ENCODE results near the gene CYB5D1.

The CYB5D1 gene

DNA sequence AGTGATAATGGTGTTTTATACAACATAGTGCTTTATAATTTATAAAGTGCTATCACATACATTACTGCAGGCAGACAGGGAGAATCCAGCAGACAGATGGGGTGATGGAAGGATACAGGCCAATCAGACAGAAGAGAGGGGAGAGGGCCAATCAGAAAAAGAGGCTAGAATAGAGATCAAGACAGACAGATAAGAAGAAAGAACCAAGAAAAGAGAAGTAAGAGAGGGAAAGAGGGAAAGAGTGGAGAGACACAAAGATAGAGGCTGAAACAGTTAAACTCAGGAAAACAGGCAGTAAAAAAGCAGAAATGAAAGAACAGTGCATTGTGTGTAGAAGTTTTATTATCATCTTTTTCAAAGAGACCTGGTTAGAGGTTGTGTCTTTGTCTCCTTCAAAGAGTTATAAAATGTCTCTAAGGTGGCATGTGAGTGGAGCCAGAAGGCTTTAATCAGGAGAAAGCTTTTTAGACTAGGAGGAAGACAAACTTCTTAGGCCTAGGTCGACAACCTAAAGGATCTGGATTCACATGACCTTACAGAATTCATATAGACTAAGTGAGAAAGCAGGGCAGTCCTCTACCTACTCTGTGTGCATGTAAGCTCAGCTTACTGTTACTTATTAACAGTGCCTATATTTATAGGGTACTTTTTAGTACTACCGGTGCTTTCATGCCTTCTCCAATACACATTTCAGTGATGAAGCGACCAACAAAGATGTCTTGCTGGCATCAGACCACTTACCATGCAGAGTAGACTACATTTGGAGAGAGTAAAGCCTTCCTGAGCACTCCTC, 22.5 kb downstream of the CYB5D1 start:
- H3K4me3 Mint-ChIP-seq, result no peak overlapping the region
- no peak overlapping the region for H3K27ac Mint-ChIP-seq
- H3K9me3 Mint-ChIP-seq (ENCODE audit: low read depth), result no peaks in the 10 kb centered on the region
- peaks cover 10% of the 10 kb centered on the region for H3K4me1 Mint-ChIP-seq (ENCODE audit: low read depth)
- no peaks in the 10 kb centered on the region for H3K27me3 Mint-ChIP-seq
- peaks cover 2% of the 10 kb centered on the region for H3K36me3 Mint-ChIP-seq

GRCh38 chr17:7881276-7882054, 23.7 kb downstream of the CYB5D1 start:
- no peaks in the 10 kb centered on the region for H3K9me3 Mint-ChIP-seq (ENCODE audit: low read depth)
- H3K4me3 Mint-ChIP-seq, result no peak overlapping the region
- H3K27me3 Mint-ChIP-seq, result no peaks in the 10 kb centered on the region
- H3K36me3 Mint-ChIP-seq, result no peaks in the 10 kb centered on the region
- no peak overlapping the region for H3K27ac Mint-ChIP-seq
- peaks cover 8% of the 10 kb centered on the region for H3K4me1 Mint-ChIP-seq (ENCODE audit: low read depth)

DNA sequence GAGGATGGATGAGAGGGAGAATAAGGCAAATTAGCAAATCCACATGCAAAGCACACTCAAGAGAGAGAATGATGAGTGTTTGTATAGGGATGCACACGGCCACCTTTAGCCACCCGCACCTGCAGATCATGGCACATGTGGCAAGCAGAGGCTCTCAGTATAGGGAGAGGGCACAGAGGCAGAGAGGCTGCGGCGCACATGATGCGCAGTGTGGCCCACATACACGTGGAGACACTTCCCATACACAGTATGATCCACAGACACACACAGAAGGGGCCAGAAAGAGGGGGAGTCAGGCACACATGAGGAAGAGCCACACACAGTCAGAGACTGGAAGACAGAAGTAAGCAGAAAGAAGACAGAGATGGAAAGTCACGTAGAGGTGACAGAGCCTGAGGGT, 24.3 kb downstream of the CYB5D1 start:
- Mint-ChIP-seq H3K27ac (no peak overlapping the region), H3K36me3 (no peaks in the 10 kb centered on the region), H3K9me3 (ENCODE audit: low read depth) (no peaks in the 10 kb centered on the region), H3K27me3 (no peaks in the 10 kb centered on the region), H3K4me1 (ENCODE audit: low read depth) (peaks cover 11% of the 10 kb centered on the region), H3K4me3 (no peak overlapping the region)

DNA sequence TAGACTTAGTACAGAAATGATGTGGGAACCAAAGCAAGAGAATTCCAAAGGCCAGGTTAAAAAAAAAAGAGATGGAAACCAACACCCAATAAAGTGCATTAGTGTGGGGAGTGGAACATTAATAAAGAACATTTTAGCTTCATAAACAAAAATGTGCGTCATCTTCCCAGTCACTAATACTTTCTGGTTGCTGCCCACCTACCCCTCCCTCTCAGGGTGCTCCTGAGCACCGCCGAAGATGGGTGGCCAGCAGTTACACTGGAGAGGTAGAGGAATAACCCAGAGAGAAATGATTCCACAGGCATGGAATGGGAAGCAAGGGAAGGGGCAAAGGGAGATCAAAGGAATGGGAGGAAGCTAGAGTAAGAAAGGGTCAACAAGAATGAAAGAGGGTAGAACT, 24.8 kb downstream of the CYB5D1 start:
- Mint-ChIP-seq H3K27ac (no peak overlapping the region), H3K9me3 (ENCODE audit: low read depth) (no peaks in the 10 kb centered on the region), H3K4me3 (no peak overlapping the region), H3K4me1 (ENCODE audit: low read depth) (peaks cover 8% of the 10 kb centered on the region), H3K27me3 (no peaks in the 10 kb centered on the region), H3K36me3 (no peaks in the 10 kb centered on the region)

DNA sequence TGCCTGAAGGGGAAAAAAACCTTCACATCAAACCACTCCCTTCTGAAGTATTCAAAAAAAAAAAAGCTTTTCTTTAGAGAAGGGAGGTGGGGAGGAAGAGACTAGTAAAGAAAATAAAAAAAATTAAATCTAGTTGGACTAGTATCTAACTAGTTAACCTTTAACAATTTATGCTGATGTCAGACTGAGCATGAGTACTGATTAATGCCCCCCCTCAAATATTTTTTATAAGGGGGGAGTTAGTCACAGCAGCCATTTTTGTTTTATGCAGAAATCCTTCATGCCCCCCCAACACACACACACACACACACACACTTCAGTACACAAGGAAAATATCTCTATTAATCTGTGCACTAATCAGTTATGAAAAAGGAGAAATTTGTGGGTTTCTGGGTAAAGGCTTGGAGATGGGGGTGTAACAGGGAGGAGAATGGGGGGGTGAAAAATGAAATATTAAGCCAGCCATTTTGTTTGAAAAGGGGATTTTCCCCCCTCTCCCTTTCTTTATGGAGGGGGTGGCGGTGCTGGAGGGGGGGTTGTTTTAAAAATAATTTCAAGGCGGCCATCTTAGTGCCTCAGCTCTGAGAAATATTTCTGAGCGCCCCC, 26.1 kb downstream of the CYB5D1 start:
- Mint-ChIP-seq H3K36me3 (no peaks in the 10 kb centered on the region), H3K27me3 (no peaks in the 10 kb centered on the region), H3K9me3 (ENCODE audit: low read depth) (no peaks in the 10 kb centered on the region), H3K4me1 (ENCODE audit: low read depth) (peaks cover 7% of the 10 kb centered on the region), H3K27ac (peak overlapping the region; percentile 85), H3K4me3 (peak overlapping the region; percentile 82)

GRCh38 chr17:7884581-7885366, 27.0 kb downstream of the CYB5D1 start:
- peak overlapping the region; percentile 65 for H3K4me3 Mint-ChIP-seq
- peak overlapping the region; percentile 36 for H3K27ac Mint-ChIP-seq
- H3K9me3 Mint-ChIP-seq (ENCODE audit: low read depth), result no peaks in the 10 kb centered on the region
- no peaks in the 10 kb centered on the region for H3K36me3 Mint-ChIP-seq
- H3K4me1 Mint-ChIP-seq (ENCODE audit: low read depth), result peaks cover 7% of the 10 kb centered on the region
- no peaks in the 10 kb centered on the region for H3K27me3 Mint-ChIP-seq

- Mint-ChIP-seq H3K36me3 (no peaks in the 10 kb centered on the region), H3K4me3 (no peak overlapping the region), H3K27ac (no peak overlapping the region), H3K9me3 (ENCODE audit: low read depth) (no peaks in the 10 kb centered on the region), H3K27me3 (no peaks in the 10 kb centered on the region), H3K4me1 (ENCODE audit: low read depth) (peaks cover 7% of the 10 kb centered on the region)
Observed at GRCh38 chr17:7885367-7886226, 27.8 kb downstream of the CYB5D1 start.

DNA sequence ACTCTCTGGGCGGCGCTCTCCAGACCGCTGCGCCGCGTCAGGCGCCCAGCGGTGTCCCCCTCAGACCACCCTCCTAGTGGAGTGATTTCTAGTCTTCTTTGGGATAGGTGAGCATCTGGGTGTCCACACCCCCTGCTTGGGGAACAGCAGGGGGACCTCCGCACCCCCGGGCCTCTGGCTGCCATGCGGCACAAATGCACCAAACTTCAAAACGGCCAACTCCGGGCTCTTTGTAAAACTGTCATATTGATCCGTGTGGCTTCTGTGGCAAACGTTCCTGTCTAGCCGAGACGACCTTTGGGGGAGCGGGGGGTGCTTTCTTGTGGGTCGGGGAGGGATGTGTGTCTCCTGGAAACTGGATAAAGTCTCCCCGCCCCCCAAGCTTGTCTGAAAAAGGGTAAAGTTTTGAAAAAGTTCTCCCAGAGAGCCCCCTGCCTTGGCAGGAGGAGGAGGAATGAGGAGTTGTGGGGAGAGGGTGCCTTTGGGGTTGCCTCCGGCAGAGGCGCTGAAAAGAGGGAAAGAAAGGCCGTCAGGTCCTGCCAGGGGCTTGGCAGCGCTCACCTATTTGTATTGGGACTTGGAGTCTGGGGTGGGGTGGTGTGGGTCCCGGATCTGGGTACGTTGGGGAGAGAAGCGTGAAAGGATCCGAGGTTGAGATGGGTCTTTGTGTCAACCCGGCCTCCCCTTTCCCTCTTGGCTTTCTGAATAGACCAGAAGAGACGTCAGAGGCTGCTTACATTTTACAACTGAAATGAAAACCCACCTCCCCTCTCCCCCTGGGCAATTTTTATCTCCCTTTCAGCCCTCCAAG, 28.6 kb downstream of the CYB5D1 start:
- no peaks in the 10 kb centered on the region for H3K9me3 Mint-ChIP-seq (ENCODE audit: low read depth)
- H3K27me3 Mint-ChIP-seq, result no peaks in the 10 kb centered on the region
- peaks cover 9% of the 10 kb centered on the region for H3K4me1 Mint-ChIP-seq (ENCODE audit: low read depth)
- H3K36me3 Mint-ChIP-seq, result no peaks in the 10 kb centered on the region
- H3K27ac Mint-ChIP-seq, result no peak overlapping the region
- no peak overlapping the region for H3K4me3 Mint-ChIP-seq

DNA sequence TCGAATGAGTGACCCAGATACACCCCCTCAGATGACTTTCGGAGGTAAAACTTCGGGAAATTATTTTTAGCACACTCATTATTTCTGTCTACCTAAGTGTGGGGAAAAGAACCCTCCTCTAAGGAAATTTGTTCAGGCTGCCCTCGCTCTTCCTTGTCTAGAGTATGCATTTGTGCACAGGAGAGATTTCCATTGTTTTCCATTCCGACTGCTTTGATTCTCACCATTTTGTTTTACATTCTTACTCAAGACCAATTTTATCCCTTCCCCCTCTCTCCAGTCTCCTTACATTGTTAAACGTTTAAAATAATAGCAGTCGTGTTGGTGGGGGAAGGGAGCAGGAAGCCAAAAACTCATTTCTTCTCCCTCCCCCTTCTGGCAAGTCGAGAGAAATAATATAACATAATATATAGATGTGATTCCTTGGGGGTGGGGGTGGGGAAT, 29.3 kb downstream of the CYB5D1 start:
- no peaks in the 10 kb centered on the region for H3K9me3 Mint-ChIP-seq (ENCODE audit: low read depth)
- no peak overlapping the region for H3K4me3 Mint-ChIP-seq
- no peak overlapping the region for H3K27ac Mint-ChIP-seq
- peaks cover 12% of the 10 kb centered on the region for H3K4me1 Mint-ChIP-seq (ENCODE audit: low read depth)
- H3K36me3 Mint-ChIP-seq, result peaks cover 1% of the 10 kb centered on the region
- no peaks in the 10 kb centered on the region for H3K27me3 Mint-ChIP-seq

GRCh38 chr17:7887482-7888183, 29.8 kb downstream of the CYB5D1 start:
- Mint-ChIP-seq H3K4me3 (no peak overlapping the region), H3K4me1 (ENCODE audit: low read depth) (peaks cover 13% of the 10 kb centered on the region)

DNA sequence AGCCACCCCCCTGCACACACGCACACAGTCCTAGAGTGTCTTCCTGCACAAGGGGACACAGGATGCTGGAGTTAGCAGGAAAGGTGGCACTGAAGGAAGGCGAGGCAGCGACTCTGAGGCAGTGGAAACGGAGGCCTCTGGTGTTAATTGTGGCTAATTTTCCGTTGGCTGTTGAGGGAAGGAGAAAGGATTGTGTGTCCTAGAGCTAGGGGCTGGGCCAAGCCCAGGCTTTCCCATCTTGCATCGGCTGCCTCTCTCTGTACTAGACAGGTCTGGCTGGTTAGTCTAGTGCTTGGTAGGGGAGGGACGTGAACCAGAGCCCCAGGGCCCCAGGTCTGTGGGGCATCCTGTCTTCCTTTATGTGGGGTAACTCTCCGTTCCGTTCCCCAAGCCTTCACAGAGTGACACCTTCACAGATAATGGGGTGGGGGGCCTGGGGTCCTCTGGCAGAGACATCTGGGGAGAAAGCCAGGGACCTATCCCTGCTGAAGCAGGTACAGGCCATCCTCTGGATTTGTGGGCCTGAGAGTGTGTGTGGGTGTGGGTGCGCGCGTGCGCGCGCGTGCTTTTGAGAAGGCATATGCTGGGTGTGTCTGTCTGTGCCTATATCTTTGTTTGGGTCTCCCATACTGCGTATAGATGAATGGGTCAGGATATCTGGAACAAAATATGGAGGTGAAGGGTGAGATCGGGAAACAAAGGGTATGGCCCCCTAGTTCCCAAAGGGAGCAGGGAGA, 30.5 kb downstream of the CYB5D1 start, which contains the start of gene CHD3:
CHD3 (plus strand) TSS at position 606 of the 737 bp plus-strand sequence. CDS start 212 bp downstream, outside the sequence.
- Mint-ChIP-seq H3K27ac (no peak within 1 kb of the TSS), H3K4me1 (ENCODE audit: low read depth) (peaks cover 13% of the 10 kb centered on the region), H3K27me3 (no peaks in the 10 kb centered on the region), H3K36me3 (peaks cover 2% of the 10 kb centered on the region), H3K4me3 (no peak within 1 kb of the TSS), H3K9me3 (ENCODE audit: low read depth) (no peaks in the 10 kb centered on the region)

More at GRCh38 chr17:7887482-7888183, 29.8 kb downstream of the CYB5D1 start:
- Mint-ChIP-seq H3K27ac (no peak overlapping the region), H3K27me3 (no peaks in the 10 kb centered on the region), H3K9me3 (ENCODE audit: low read depth) (no peaks in the 10 kb centered on the region), H3K36me3 (peaks cover 2% of the 10 kb centered on the region)

Measured in activated naive CD8-positive, alpha-beta T cell (primary cell).